ENCODE data around the gene RFNG. TPM values are rescaled to one million over a fixed set of nuclear protein-coding genes. Genes with fewer than 3 reads are reported as not detected.
A peak's percentile ranks its signal among the peaks of the same experiment; 100 is the strongest.

The RFNG gene
- total and polyA plus RNA-seq, 2 of the 13 experiments (the other 11 are each of a cell fraction or from before 2014, with no cell fraction given): 61.4 to 64.0 TPM

GRCh38 chr17:82037889-82038195, 13.8 kb downstream of the RFNG start:
- intact Hi-C loops (cut with micrococcal nuclease; ENCODE audit: unreplicated experiment): loop anchor here (1.0 to 5.0 kb wide), 5 partner anchors 13 to 114 kb away; partner anchors contain the start of genes GPS1, LRRC45 and RFNG
- peak overlapping the region; percentile 8 to 98 (median 16); a peak in 5 of 6 replicates for H3K4me3 ChIP-seq (replicated peaks in 1 of 3; ENCODE audit: insufficient read depth in 1 of 3, low read depth in 2 of 3, low read length in 3 of 3)
- H3K4me1 ChIP-seq (ENCODE audit: insufficient read depth, low read length): peaks cover 57% of the 10 kb centered on the region
- FAIRE-seq: no peak
- TSS peak; percentile 92 for BruUV-seq (replicated peaks)
- CTCF ChIA-PET (ENCODE audit: low intra/inter-chr PET ratio, low total read pairs): interaction anchor here (1.1 to 1.8 kb wide), 2 partner anchors 13 to 79 kb away, joined by 3 to 7 read pairs; no protein-coding TSS in a partner anchor
- peaks cover 5 to 12% of the 10 kb centered on the region in 2 experiments for H3K36me3 ChIP-seq (replicated peaks in 1 of 2; ENCODE audit: control insufficient read depth in 1 of 2, insufficient read depth in 2 of 2, low read length in 2 of 2)
- no peaks in the 10 kb centered on the region for H3K27me3 ChIP-seq (ENCODE audit: control insufficient read depth in 1 of 2, insufficient read depth in 2 of 2, low read length in 2 of 2)
- peaks cover 20% of the 10 kb centered on the region for H4K20me1 ChIP-seq (ENCODE audit: insufficient read depth, low read length)
- no peak for ATAC-seq
- H3K79me2 ChIP-seq (ENCODE audit: insufficient read depth, low read length): peaks cover 13% of the 10 kb centered on the region
- WGBS (ENCODE audit: low lambda C conversion rate): 9% methylated on average over 10 of the region's 10 CpGs
- H2AFZ ChIP-seq (ENCODE audit: low read length): peak overlapping the region; percentile 24
- peak overlapping the region; percentile 91 for H3K27ac ChIP-seq (ENCODE audit: extremely low read length, insufficient read depth, low read length)
- DNase-seq (ENCODE audit: low spot score): no peak
- H3K9ac ChIP-seq (ENCODE audit: insufficient read depth, low read depth, low read length): peak overlapping the region; percentile 42
- POLR2A ChIA-PET: interaction anchor here (0.7 to 6.2 kb wide), 53 partner anchors 11 to 335 kb away, joined by 3 to 112 read pairs (median 5); partner anchors contain the start of genes ALYREF, ANAPC11, ARHGDIA and CENPX
- peak overlapping the region; percentile 73 for H3K4me2 ChIP-seq (ENCODE audit: low read depth, low read length)
- no peaks in the 10 kb centered on the region for H3K9me3 ChIP-seq (ENCODE audit: low read length)
- in situ Hi-C loops (cut with HindIII; ENCODE audit: extremely low pct_ligation_motif_present, low pct_unique_long_range_greater_than_20kb): loop anchor here (5.0 kb wide), 1 partner anchor 119 kb away; no protein-coding TSS in a partner anchor
- no peak for TF ChIP-seq NCOA2 (CRISPR knock-in tag; IDR thresholded peaks at IDR 0.05)
- TF ChIP-seq ZFP82 (CRISPR knock-in tag; IDR thresholded peaks at IDR 0.05; ENCODE audit: borderline replicate concordance): peak; percentile 14; the same call in 1 of the 2 replicates
- no peak for TF ChIP-seq ZNF75D (CRISPR knock-in tag; IDR thresholded peaks at IDR 0.05; ENCODE audit: borderline replicate concordance)
- peak; percentile 19; the same call in 1 of the 2 replicates for TF ChIP-seq SIN3A (IDR thresholded peaks at IDR 0.05; ENCODE audit: borderline replicate concordance, low read depth, low read length)
- TF ChIP-seq EED (CRISPR knock-in tag; IDR thresholded peaks at IDR 0.05): no peak
- no peak for TF ChIP-seq ZNF557 (CRISPR knock-in tag; IDR thresholded peaks at IDR 0.05)
- TF ChIP-seq TMF1 (CRISPR knock-in tag; IDR thresholded peaks at IDR 0.05; ENCODE audit: low read depth): no peak
- no peak for TF ChIP-seq PAWR (CRISPR knock-in tag; IDR thresholded peaks at IDR 0.05; ENCODE audit: borderline replicate concordance)
- TF ChIP-seq CERS6 (CRISPR knock-in tag; IDR thresholded peaks at IDR 0.05): no peak
- no peak for TF ChIP-seq GABPA (IDR thresholded peaks at IDR 0.05; ENCODE audit: low read depth, low read length)
- TF ChIP-seq GABPA (CRISPR knock-in tag; IDR thresholded peaks at IDR 0.05; ENCODE audit: low read depth): no peak
- 0 out of 2 replicates have a peak, but pooled peaks have one; percentile 6 for TF ChIP-seq ZNF292 (CRISPR knock-in tag; IDR thresholded peaks at IDR 0.05; ENCODE audit: borderline replicate concordance, low read depth)
- 0 out of 2 replicates have a peak, but pooled peaks have one; percentile 6 for TF ChIP-seq NFKBIZ (CRISPR knock-in tag; IDR thresholded peaks at IDR 0.05)
- no peak for TF ChIP-seq BHLHE40 (IDR thresholded peaks at IDR 0.05; ENCODE audit: low read length)
- TF ChIP-seq HNRNPH1 (optimal IDR thresholded peaks at IDR 0.05; ENCODE audit: low read depth, low read length): no peak
- no peak for TF ChIP-seq ZNF644 (CRISPR knock-in tag; IDR thresholded peaks at IDR 0.05; ENCODE audit: low read depth)
- TF ChIP-seq PPARG (CRISPR knock-in tag; conservative IDR thresholded peaks at IDR 0.05): no peak
- no peak for TF ChIP-seq ZNF549 (CRISPR knock-in tag; IDR thresholded peaks at IDR 0.05)
- TF ChIP-seq NPAS2 (CRISPR knock-in tag; IDR thresholded peaks at IDR 0.05; ENCODE audit: borderline replicate concordance): no peak
- TF ChIP-seq ZSCAN9 (CRISPR knock-in tag; IDR thresholded peaks at IDR 0.05; ENCODE audit: borderline replicate concordance): no peak
- TF ChIP-seq KAT8 (CRISPR knock-in tag; IDR thresholded peaks at IDR 0.05): peak; percentile 3; the same call in 1 of the 2 replicates
- no peak for TF ChIP-seq ZNF337 (CRISPR knock-in tag; IDR thresholded peaks at IDR 0.05; ENCODE audit: borderline replicate concordance, low read depth)
- TF ChIP-seq ZHX1 (CRISPR knock-in tag; IDR thresholded peaks at IDR 0.05; ENCODE audit: low read depth): no peak
- no peak for TF ChIP-seq LBX2 (CRISPR knock-in tag; IDR thresholded peaks at IDR 0.05; ENCODE audit: borderline replicate concordance)
